Activated CD8-positive, alpha-beta memory T cell treated with anti-CD3 and anti-CD28 coated beads for 1 hour (primary cell): ENCODE data around the gene NFIB.

ENCODE experiments used
- DNase-seq, 2 donors: peaks; one replicate each; pipeline ENCODE4 v3.0.0-alpha.2; 2020; ENCODE audit warnings: low read depth in 1 of 2; ENCODE audit errors: extremely low read depth in 1 of 2

The NFIB gene

DNA sequence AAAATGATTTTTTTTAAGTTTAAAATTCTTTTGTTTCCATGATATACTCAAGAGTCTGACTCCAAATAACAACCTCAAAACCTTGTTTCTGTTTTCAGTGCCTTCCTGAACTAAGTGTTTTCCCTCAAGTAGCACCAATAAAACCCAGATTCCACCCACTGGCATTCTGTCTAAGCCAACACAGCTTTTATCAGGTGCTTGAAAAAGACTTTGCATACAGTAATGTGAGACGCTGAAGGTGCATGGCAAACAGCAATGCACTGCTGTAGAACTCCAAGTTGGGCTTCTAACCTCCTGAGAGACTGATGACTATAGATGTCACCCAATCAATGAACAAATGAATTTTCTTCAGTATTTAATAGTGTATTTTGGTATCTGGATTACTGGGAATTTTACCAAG is 95.7 kb downstream of the NFIB start:
- no peak for DNase-seq

DNA sequence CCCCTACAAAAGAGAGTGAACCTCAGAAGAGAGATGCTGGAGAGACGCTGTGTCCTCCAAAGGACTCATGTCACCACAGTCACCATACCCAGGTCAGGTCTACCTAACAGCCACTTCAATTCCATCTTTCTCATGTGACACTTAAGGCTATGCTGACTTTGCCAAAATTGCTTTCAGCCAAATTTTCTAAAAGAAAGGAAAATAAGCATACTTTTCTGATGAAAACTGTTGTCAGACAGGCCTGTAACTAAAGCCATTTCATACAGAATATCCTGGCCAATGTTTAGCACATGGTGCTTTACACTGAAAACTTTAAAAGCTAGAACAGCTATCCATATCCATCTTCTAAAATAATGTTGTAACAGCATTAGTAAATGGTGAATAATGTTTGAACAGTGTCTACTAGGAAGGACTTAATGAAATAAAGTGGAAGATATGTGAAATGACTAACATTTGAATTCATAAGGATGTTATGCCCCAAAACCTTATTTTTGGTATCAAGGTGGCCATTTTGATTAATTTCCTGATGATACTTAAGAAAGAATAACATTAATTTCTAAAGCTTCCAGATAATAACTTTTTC is 97.2 kb downstream of the NFIB start:
- no peak for DNase-seq

DNA sequence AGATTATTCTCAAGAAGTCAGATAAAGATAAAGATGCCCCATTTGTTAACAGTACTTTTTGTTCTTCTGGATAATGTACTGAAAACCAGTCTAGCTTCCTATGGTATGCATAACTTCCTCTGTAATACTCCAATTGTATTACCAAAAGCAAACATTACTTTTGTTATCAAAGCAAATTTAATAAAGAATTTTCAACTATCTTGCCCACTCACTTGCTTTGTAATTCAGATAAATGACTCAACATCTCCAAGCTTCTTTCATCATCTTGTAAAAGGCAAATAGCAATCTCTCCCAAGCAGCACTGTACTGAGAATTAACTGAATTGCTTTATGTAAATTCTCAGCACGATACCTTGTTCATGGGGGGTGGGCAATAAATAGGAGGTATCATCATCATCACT is 98.3 kb downstream of the NFIB start:
- DNase-seq, result no peak

DNA sequence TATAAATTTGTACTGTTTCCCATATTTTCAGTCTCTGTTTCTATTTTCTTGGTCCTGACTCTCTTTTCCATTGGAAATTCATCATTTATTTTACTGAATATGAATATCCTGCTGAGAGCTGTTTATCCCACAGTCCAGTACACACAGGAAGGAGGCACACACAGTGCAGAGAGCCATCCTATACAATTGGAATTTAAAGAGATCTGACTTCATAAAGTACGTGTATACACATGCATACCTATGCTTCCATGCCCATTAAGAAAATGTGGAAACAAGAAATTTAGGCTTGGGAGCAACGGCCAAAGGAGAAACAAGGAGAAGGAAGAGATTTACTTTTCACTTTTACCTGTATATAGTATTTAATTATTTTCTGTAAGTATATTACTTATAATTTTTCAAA is 99.2 kb downstream of the NFIB start:
- DNase-seq, result no peak

DNA sequence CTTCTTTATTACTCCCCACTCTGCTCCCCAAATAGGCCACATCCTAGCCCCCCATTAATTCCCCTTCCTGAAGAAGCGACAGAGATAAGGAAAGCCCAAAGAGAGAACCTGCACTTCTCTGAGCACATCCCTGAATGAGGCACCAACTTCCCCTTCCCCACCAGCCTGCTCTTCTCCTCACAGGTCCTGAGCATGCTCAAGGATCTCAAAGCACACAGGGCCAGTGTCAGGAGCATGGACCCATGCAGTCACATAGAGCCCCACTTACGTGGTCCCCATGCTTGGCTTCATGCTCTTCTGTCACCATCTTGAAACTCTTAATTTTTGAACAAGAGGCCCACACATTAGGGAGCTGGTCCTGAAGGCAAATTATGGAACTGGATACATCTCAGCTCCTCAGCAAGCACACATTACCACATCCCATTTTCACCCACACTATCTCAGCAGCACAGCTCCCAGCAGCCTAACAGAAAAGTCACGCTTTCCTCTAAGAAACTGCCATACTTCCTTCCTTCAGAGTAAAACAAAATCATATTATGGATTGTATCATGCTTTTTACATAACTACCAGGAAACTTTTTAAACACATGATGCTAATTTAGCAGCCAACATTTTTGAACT is 99.8 kb downstream of the NFIB start:
- DNase-seq, result no peak

DNA sequence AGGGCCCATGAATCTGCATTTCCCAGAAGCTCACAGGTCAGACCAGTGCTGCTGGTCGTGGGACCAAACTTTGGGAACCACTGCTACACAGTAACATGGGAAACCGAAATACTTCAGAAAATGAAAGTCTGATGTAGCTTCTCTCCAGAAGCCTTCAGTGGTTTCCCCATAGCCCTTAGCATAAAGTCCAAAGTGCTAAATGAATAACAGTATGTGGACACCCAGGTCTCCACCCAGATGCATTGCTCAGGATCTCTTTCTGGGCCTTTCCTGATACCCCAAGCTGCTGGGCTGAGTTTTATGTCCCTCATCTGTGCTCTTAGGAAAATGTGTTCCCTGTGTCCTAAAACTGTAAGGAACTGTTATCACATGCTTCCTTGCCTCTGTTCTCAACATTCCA is 100.4 kb downstream of the NFIB start:
- no peak for DNase-seq

DNA sequence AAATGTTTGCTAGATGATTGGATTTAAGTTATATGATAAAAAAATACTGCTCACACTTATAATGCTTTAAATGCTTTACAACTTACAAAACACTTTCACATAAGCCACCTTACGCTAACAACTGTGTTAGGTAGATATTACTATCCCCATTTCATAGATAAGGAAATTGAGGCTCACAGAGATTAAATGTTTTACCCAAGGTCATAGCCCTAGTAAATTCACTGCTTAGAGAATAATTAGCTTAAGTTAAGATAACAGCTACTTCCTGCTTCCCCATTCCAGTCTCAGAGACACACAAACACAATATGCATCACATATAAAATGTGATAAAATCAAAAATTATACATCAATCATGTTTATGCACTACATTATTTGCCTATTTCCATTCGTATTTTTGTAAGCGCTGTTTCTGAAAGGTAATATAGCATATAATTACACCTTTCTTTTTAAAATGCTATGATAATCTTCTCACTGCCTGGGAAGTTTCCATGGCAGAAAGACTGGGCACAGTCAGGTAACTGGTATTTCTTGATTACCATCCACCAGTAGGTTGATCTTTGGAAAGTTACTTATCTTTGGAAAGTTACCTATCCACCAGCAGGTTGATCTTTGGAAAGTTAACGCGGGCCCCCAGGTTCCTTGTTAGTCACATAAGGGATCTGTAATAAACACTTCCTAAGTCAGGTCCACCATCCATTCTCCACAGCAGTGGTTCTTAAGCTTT is 101.1 kb downstream of the NFIB start:
- no peak for DNase-seq

DNA sequence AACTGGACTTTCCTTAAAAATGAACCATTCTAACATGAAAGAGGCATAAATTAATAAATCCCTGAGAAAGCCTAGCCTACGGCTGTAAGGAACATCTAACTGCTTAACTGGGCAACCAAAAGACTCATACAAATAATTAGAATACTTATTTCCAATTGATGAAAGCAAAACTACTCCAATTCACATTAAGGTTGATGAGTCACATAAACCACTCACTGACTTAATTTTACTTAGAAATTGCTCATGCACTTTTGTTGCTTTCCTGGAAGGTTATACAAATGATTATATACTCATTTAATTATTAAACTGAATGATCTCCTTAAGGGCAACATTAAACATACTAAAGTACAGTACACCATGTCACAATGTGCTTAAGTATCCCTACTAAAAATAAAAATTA is 101.9 kb downstream of the NFIB start:
- DNase-seq, result no peak

DNA sequence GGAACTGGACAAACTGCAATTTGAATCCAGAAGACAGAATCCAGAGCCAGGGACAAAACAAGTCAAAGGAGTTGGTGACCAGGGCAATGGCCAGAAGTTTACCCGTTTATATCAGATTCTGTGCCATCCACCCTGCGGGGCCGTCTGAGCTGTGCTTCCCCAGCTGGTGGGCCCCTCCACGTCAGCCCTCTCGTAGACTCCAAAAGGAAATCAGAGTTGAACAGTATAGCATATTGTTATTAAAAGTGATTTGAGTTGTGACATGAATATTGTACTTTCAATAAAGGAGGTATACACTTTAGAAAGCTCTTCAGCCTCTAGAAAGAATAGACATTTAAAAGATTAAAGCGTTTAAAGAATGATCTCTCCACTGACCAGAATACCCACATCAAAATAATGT is 102.4 kb downstream of the NFIB start:
- DNase-seq, result no peak

DNA sequence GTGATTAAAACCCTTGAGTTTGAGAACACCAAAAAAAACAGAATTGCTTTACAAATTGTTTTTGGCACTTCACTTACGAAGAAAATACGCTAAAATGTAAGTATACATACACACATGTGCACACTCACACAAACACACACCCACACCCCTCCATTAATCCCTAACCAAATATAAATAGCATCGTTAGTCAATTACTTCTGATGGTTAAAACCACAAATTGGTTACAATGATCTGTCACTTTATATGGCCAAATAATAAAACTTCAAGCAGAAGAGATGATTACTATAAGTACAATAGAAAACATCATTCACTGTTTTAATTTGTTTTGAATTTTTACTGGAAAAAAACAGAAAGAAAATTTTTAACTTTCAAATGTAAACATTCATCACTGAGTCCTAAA is 103.5 kb downstream of the NFIB start:
- DNase-seq, result no peak

DNA sequence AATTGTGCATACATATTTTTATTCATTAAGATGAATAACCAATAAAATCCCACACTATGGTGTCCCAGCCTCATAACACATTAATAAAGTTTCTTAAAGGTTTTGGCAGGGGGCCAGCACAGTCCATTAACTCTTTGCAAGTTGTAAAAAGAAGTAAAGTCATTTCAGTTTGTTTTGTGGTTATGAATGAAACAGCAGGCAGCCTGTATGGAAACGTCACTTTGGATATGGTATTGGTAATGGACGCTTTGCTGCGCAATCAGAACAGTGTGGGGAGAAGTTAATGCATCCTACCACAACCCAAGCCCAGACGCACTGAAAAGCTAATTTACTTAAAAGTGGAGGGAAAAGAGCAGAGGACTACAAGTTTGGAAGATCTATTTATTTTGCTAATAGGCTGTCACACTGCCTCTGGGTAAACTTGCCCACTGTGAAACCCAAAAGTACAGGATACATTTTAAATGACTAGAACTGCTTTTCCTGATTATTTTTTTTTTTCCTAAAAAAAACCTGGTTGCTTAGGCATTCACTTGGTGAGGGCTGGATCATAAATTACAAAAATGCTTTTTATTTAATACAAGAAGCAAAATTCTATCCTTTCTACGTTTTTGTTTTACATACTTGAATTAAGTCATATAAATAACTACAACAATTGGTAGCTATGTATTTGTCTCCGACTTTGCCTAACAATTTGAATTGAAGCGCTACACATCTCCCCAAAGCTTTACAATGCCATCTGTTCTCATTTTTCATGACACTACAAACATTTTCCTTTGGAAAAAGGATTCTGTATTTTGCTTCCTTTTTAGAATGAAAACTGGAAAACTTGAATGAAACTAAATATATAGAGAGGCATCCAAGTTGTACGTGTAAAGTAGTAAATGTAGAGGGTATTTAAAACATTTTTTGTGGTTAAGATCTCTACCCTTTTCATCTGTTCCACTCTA is 104.3 kb downstream of the NFIB start:
- DNase-seq, result no peak

DNA sequence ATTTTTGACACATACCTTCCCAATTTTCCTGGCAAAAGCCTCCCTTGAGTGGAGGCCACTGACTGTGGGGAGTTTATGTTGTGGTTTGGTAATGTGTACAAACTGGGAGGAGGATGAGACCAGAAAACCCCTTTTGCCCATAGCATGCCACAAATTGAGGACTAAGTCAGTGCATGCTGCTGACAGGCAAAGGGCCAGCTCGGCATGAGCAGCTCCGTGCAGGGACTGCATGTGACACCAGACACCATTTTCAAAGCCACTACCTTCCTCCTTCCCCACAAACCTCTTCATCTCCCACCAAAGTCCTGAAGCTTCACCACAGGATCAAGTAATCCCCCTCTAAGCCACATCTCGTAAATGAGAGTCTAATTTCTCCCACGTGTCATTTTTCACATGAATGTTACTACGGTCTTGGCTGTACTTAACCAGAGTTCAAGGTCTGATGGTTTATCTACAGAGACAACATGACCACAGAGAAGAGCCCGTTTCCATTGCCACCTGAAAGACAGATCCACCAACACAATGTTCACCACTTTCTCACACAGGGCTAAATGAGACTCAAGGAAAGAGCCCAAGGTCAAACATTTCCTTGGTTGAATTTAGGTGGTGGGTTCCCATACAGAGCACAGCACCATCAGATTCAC is 106.5 kb downstream of the NFIB start:
- DNase-seq, result no peak

DNA sequence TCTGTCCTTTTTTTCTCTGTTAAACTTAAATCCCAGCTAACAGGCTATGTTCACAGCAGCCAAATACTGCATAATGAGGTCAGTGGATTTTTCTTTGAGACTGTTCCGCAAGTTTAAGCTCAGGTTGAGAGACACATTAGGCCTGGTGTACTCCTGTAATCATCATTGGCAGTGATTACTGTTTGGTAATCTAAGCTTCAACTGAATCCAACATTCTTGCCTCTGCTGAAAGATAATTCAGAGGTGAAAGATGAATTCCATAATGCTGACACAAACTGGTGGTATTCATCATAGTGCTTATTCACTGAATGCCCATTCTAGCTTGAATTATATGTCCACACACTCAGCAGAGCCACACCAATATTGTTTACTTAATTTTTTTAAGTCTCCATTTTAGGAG is 108.5 kb downstream of the NFIB start:
- no peak for DNase-seq

DNA sequence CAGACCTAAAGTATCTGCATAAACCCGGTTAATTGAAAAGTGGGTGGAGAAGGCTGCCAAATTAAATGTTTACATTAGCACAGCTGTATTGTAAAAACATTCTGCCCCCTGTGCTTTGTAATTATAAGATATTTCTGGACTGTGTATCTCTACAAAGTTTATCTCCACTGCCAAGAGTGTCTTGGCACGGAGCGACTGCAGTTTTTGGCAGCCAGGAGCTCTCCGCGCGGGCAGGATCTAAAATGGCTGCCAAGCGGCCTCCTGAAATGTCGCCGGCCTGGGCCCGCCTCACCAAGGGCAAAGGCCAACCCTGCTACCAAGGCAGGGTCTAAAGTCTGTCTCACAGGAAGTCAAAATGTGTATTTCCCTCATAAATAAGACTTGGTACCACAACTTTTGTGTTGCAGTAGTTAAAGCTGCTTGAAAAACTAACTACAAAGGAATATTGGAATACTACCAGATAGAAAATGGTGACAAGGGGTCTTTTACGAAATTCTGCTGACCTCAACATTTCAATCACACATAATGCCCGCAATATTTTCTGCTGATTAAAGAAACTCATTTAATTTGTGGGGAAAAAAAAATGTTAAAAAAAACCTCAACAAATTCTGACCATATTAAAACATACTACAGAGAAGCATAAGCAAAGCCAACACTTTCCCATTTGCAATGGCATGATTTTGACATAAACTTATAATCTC is 110.4 kb downstream of the NFIB start:
- DNase-seq, result no peak

DNA sequence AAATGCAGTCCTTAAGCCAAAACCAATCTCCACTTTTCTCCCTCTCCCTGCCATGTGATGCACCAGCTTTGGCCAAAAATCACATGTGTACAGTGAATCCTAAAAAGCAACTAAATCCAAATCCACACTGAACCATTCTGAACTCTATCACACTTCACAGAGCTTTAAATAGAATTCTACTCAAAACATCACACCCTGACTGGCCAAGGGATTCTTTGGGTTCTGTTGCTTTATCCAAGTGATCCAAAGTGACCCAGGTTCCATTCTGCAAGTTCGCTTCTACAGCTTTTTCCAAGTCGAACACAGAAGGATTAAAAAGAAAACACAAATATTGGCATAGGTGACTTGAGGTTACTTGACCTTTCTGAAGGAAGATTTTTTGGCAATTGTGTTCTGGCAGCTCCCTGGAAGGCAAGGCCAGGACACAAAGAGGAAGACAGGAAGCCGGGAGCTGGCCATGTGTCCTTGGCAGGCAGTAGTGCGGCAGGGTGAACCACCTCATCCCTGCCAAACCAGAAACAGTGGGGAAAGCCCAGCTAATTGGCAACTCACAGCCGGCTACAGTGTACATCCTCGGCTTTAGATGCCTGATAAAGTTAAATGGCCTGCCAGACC is 115.0 kb downstream of the NFIB start:
- DNase-seq, result no peak

DNA sequence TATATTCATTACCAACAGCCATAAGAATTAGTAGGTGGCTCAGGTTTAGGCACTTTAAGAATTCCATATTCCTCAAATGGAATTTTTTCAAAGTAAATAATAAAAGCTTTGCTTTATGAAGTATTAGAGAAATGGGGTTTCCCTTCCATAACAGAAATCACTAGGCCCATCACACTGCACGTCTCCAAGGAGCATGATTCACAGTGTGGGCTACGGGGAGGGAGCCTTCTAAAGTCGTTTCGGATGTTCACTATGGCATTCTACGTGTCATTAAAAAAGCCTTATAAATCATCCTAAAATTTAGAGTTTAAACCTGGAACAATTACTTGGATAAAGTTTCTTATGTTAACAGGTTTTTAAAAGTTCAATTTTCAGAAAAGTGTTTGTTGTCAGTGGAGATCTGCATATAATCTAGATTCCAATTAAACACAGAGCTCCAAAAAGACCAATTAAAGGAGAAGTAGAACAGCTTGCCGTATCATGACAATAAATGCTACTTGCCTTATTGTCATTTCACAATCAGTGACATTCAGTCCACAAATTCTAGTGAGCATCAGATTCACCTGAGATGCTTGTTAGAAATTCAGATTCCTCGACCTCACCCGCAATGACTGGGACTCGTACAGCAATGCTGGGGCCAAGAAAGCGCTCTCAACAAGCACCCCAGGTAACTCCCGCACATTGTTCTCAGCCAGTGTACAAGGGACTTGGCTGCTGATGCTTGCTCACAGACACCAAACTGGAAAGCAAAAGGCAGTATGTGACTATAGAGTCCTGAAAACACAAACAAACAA is 115.7 kb downstream of the NFIB start:
- no peak for DNase-seq

DNA sequence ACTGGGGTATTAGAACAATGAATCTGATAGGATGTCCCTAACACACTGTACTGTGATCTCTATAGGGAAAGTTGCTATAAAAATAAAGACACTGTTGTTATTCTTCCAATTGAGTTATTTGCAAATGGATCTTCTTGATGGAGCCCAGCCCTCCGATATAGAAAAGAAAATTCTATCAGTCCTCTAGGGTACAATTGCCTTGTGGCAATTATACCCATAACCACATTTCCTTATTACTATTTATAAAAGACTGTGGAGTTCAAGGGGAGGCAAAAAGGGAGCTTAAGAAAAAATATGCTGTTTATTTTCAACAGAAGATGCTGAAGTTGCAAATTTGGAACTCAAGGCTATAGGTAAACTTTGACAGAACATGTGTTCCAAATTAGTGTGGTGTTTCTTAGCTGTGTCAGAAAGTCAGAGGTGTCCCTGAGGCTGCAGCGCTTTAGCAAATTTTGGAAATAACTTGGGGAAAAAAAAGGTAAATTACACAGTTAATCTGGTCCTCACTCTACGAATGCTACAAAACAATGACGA is 116.5 kb downstream of the NFIB start:
- DNase-seq, result no peak

DNA sequence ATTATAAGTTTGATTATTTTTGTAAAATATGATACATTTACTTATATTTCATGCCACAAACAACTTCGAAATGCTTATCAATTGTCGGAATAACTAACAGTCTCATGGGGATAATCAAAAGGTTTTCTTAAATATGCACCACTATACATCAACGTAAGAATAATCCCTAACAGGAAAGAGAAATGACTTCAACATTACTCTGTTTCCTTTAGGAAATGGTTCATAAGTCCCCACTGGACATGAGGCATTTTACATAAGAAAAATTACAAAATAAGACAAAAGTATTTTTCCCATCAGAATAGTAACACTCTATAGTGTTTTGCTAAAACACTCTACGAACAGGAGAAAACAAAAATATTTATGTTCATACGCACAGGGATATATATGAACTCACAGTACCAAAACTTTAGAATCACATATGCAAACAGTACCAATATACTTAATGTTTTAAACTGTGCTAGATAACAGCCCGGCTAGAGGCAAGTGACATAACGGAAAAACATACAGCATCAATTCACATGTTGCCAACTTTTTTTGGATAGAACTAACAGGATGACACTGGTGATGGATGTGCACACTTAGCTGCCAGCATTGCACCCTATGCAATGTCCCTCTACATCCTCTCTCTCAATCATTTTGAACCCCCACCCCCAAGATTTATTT is 120.5 kb downstream of the NFIB start:
- no peak for DNase-seq
